NCI-H1092 (cell line): ENCODE results near the gene ATP1A1.
A peak's percentile ranks its signal among the peaks of the same experiment; 100 is the strongest.

Experiments
- DNase-seq: peaks from one replicate; lab custom pipeline; 2025; lab: John Stamatoyannopoulos, UW

The ATP1A1 gene

GRCh38 chr1:116440731-116441130 lies 67.7 kb downstream of the ATP1A1 start:
- no peak for DNase-seq

- no peak for DNase-seq
These were observed 72.5 kb downstream of the ATP1A1 start for GRCh38 chr1:116445534-116445933.

DNA sequence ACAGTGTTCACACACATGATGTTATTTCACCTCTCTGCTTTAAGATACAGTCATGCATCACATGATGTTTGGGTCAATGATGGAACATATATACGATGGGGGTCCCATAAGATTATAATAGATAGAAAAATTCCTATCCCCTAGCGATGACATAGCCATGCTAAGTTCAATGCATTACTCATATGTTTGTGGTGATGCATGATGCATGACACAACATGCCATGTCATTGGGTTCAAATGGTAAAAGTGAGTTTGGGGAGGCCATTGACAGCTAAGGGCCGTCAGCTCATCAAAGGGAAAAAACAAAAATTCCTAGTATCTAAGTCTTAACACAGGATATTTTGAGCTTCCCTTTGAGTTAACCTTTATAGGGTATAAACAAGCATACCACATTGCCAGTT lies 73.6 kb downstream of the ATP1A1 start:
- DNase-seq: no peak

- DNase-seq: peak; percentile 20
These were observed 75.8 kb downstream of the ATP1A1 start for GRCh38 chr1:116448785-116449385.

DNA sequence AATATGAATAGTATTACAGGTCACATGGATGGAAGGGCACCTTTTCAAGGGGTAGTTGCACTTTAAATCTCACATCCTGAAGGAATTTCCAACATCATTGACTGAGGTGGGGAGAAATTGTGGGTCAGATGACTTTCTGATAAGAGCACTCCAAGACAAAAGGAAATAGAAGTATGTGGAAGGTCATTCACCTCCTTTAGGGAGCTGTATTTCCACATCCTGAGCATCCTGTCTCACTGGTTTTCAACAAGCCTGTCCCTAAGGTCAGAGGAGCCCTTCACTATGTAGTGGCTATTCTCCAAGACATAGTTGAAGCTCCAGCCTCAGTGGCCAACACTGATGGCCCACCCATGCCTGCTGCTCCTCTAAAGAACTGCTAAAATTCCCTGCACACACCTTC lies 76.5 kb downstream of the ATP1A1 start:
- no peak for DNase-seq

DNA sequence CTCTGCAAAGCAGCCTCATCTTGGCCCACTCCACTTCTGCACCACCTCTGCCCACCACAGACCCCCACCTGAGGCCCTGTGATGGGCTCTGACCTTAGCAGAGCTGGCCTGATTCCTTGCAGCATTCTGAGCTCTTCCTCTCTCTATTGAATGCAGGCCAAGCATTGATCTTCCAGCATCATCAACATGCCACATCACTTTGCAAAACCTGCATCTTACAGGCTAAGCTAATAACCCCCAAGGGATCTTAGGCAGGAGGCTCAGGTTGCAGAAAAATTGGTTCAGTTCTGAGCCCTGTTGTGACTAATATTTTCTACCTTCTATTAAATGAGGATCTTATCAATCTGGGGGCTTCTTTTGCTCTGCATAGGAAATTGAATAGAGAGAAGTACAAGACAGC lies 78.7 kb downstream of the ATP1A1 start:
- no peak for DNase-seq

- DNase-seq: no peak
These were observed 80.4 kb downstream of the ATP1A1 start for GRCh38 chr1:116453481-116453880.

DNA sequence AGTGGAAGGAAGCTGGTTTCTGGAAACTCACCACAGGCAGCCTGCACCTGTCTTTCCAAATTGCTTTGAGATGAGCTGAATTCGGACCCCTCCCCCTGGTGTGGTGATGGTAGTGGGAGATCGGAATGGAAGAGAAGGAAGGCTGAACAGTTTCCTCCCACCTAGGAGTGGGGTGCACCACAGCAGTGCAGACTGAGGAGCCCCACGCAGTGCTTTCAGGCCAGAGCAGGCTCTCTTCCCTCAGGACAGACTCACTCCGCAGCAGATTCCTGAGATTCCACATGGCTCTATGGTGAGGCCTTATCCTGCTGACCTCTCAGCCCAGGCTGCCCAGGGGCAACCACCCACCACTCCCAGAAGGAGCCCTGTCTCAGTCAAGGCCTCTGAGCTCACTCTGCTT lies 80.9 kb downstream of the ATP1A1 start:
- DNase-seq: no peak
